Panc1 (cell line): ENCODE results near the gene KIF25. TPM values are rescaled to one million over a fixed set of nuclear protein-coding genes. Genes with fewer than 3 reads are reported as not detected.

Source experiments
- ATAC-seq: fragments of 200-7000 bp; cut with Tn5 transposase; 2 replicates; pipeline ENCODE4 v1.9.1; 2020; ENCODE audit warnings: mild to moderate bottlenecking, moderate library complexity
- BruUV-seq: library from RNA; stranded (reverse); fragments of 400-500 nt; replicated peaks from 2 replicates; lab custom pipeline; 2021; lab: Mats Ljungman, UMichigan
- CTCF ChIA-PET: fragments of 300-600 bp; sonication (Branson Sonifier 250); formaldehyde crosslinking; loops from one replicate; lab custom pipeline; 2022; ENCODE audit warnings: antibody characterized with exemption; lab: Charles Lee
- POLR2A ChIA-PET: fragments of 300-600 bp; sonication (Branson Sonifier 250); formaldehyde crosslinking; loops from one replicate; lab custom pipeline; 2022; ENCODE audit warnings: antibody characterized with exemption; lab: Charles Lee
- DNase-seq: peaks from one replicate; pipeline ENCODE4 v3.0.0-alpha.2; 2010; ENCODE audit warnings: low read depth, low spot score
- H3K27ac ChIP-seq: 2 replicates; pipeline ENCODE4 v1.5.1; 2011; ENCODE audit warnings: mild to moderate bottlenecking, low read length, inconsistent platforms
- H3K27me3 ChIP-seq: fragments of 200-500 bp; sonication (Bioruptor generic); 2 replicates; pipeline ENCODE4 v1.6.0; 2014; ENCODE audit warnings: low read length, inconsistent platforms; ENCODE audit not compliant: control insufficient read depth, insufficient read depth
- H3K36me3 ChIP-seq: fragments of 200-500 bp; sonication (Bioruptor generic); 2 replicates; pipeline ENCODE4 v1.5.1; 2014; ENCODE audit warnings: inconsistent platforms, mild to moderate bottlenecking, low read length, moderate library complexity; ENCODE audit not compliant: control insufficient read depth, insufficient read depth
- H3K4me1 ChIP-seq: 2 replicates; pipeline ENCODE4 v1.5.1; 2011; ENCODE audit warnings: inconsistent platforms, mild to moderate bottlenecking, low read length, moderate library complexity; ENCODE audit not compliant: control insufficient read depth, insufficient read depth
- H3K4me3 ChIP-seq, 2 experiments: 2 replicates each; pipeline ENCODE4 v1.5.1; 2011 to 2012; ENCODE audit warnings: low read depth in 2 of 2, low read length in 2 of 2, mild to moderate bottlenecking in 2 of 2, inconsistent platforms in 1 of 2, moderate library complexity in 1 of 2
- H3K9me3 ChIP-seq: fragments of 200-500 bp; sonication (Bioruptor generic); 2 replicates; pipeline ENCODE4 v1.5.1; 2014; ENCODE audit warnings: low read depth, mild to moderate bottlenecking, inconsistent platforms, low read length, moderate library complexity; ENCODE audit not compliant: control insufficient read depth, insufficient read depth
- POLR2AphosphoS5 ChIP-seq: IDR thresholded peaks from 2 replicates; pipeline ENCODE4 v1.6.1; 2012; ENCODE audit warnings: mild to moderate bottlenecking, low read depth, low read length, moderate library complexity
- SIN3A ChIP-seq: IDR thresholded peaks from 2 replicates; pipeline ENCODE4 v1.6.1; 2012; ENCODE audit warnings: low read depth, mild to moderate bottlenecking, low read length, moderate library complexity, borderline replicate concordance; ENCODE audit not compliant: insufficient read depth
- TCF7L2 ChIP-seq: IDR thresholded peaks from 2 replicates; pipeline ENCODE4 v1.6.1; 2011; ENCODE audit warnings: mild to moderate bottlenecking, low read depth, low read length, inconsistent platforms
- in situ Hi-C: cut with HindIII; loops from 2 replicates; pipeline ENCODE4 v1.10.0; 2016; ENCODE audit warnings: low sequenced_read_pairs, low pct_unique_long_range_greater_than_20kb
- intact Hi-C: fragments of 100-400 bp; cut with micrococcal nuclease; formaldehyde crosslinking; loops from one replicate; pipeline ENCODE4 v1.10.0; 2022; ENCODE audit not compliant: unreplicated experiment
- total RNA-seq: library from RNA; stranded (reverse); gene quantifications from one replicate; pipeline ENCODE4 v1.2.1, GENCODE V29; 2021; ENCODE audit not compliant: unreplicated experiment
- TF ChIP-seq, protein P1 (sequence below): fragments of 450-650 bp; IDR thresholded peaks from 2 replicates; pipeline ENCODE4 v1.5.1; 2017; ENCODE audit warnings: mild to moderate bottlenecking
- TF ChIP-seq, protein P2 (sequence below), 2 experiments: IDR thresholded peaks; 2 replicates each; pipeline ENCODE4 v1.6.1; 2011 to 2012; ENCODE audit warnings: low read depth in 2 of 2, control low read depth in 1 of 2, low read length in 1 of 2, mild to moderate bottlenecking in 1 of 2, moderate library complexity in 1 of 2; ENCODE audit not compliant: insufficient read depth in 1 of 2

KIF25 gene
- total RNA-seq, 1 experiment from 2014 or later, result 0.44 TPM

DNA sequence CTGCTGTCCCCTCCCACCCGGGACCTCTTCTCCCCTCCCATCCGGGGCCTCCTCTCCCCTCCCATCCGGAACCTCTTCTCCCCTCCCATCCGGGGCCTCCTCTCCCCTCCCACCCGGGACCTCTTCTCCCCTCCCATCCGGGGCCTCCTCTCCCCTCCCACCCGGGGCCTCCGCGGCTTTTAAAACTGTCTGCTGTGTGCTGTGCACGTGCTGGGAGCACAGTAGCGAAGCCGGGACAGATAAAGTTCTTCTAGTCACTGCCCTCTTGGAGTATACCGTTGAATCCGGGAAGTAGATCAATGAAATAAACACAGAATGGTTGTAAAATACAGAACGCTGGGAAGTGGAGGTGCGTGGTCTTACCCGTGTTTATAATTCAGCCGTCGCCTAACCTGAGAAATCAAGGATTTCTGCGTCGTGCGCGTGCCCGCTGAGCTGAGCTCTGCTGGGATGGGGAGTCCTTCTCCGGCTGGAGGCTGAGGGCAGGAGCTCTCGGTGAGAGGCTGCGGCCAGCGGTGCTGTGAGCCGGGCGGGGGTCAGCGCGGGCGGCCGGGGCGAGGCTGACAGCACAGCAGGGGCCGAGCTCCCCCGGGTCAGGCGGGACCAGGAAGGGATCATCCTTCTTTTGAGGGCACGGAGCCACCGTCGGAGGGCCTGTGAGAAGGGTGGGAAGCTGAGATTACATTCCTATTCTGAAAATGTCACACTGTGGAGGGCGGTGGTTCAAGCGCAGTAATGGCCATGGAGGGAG is 19.6 kb upstream of the KIF25 start:
- H3K4me1 ChIP-seq, result no peaks in the 10 kb centered on the region
- ATAC-seq, result no peak

DNA sequence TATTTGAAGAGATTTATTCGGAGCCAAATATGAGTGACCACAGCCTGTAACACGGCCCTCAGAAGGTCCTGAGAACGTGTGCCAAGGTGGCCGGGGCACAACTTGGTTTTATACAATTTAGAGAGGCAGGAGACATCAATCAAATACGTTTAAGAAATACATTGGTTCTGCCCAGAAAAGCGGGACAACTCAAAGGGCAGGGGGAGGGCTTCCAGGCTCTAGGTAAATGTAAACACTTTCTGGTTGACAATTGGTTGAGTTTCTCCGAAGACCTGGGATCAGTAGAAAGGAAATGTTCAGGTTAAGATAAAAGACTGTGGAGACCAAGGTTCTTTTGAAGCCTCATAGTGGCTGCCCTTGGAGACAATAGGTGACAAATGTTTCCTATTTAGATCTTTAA is 18.9 kb upstream of the KIF25 start:
- H3K36me3 ChIP-seq, result no peaks in the 10 kb centered on the region

More for the DNA sequence above, 19.6 kb upstream of the KIF25 start:
- no peaks in the 10 kb centered on the region for H3K36me3 ChIP-seq
- ChIA-PET CTCF (no interaction called here), POLR2A (no interaction called here)
- in situ Hi-C loops, result no loop called here
- H3K27me3 ChIP-seq, result no peaks in the 10 kb centered on the region
- no peak for DNase-seq
- no peak overlapping the region for H3K4me3 ChIP-seq
- BruUV-seq, result no TSS peak
- intact Hi-C loops, result no loop called here
- no peak for TF ChIP-seq SIN3A
- no peak for TF ChIP-seq TCF7L2
- no peak for TF ChIP-seq POLR2AphosphoS5
- TF ChIP-seq, protein P1, sequence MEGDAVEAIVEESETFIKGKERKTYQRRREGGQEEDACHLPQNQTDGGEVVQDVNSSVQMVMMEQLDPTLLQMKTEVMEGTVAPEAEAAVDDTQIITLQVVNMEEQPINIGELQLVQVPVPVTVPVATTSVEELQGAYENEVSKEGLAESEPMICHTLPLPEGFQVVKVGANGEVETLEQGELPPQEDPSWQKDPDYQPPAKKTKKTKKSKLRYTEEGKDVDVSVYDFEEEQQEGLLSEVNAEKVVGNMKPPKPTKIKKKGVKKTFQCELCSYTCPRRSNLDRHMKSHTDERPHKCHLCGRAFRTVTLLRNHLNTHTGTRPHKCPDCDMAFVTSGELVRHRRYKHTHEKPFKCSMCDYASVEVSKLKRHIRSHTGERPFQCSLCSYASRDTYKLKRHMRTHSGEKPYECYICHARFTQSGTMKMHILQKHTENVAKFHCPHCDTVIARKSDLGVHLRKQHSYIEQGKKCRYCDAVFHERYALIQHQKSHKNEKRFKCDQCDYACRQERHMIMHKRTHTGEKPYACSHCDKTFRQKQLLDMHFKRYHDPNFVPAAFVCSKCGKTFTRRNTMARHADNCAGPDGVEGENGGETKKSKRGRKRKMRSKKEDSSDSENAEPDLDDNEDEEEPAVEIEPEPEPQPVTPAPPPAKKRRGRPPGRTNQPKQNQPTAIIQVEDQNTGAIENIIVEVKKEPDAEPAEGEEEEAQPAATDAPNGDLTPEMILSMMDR, result no peak
- TF ChIP-seq, protein P2, sequence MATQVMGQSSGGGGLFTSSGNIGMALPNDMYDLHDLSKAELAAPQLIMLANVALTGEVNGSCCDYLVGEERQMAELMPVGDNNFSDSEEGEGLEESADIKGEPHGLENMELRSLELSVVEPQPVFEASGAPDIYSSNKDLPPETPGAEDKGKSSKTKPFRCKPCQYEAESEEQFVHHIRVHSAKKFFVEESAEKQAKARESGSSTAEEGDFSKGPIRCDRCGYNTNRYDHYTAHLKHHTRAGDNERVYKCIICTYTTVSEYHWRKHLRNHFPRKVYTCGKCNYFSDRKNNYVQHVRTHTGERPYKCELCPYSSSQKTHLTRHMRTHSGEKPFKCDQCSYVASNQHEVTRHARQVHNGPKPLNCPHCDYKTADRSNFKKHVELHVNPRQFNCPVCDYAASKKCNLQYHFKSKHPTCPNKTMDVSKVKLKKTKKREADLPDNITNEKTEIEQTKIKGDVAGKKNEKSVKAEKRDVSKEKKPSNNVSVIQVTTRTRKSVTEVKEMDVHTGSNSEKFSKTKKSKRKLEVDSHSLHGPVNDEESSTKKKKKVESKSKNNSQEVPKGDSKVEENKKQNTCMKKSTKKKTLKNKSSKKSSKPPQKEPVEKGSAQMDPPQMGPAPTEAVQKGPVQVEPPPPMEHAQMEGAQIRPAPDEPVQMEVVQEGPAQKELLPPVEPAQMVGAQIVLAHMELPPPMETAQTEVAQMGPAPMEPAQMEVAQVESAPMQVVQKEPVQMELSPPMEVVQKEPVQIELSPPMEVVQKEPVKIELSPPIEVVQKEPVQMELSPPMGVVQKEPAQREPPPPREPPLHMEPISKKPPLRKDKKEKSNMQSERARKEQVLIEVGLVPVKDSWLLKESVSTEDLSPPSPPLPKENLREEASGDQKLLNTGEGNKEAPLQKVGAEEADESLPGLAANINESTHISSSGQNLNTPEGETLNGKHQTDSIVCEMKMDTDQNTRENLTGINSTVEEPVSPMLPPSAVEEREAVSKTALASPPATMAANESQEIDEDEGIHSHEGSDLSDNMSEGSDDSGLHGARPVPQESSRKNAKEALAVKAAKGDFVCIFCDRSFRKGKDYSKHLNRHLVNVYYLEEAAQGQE (IDR thresholded peaks at IDR 0.05; ENCODE audit: insufficient read depth in 1 of 2, low read depth in 2 of 2, low read length in 1 of 2), result no peak
- H3K27ac ChIP-seq, result no peak overlapping the region
- H3K9me3 ChIP-seq, result no peaks in the 10 kb centered on the region

More for the DNA sequence above, 18.9 kb upstream of the KIF25 start:
- CTCF ChIA-PET, result no interaction called here
- no peak for ATAC-seq
- H3K4me1 ChIP-seq, result no peaks in the 10 kb centered on the region
- no peak overlapping the region for H3K27ac ChIP-seq
- POLR2A ChIA-PET, result no interaction called here
- BruUV-seq, result no TSS peak
- DNase-seq, result no peak
- no peaks in the 10 kb centered on the region for H3K9me3 ChIP-seq
- H3K27me3 ChIP-seq, result no peaks in the 10 kb centered on the region
- no peak for TF ChIP-seq TCF7L2
- TF ChIP-seq, protein P1, result no peak
- TF ChIP-seq, protein P2 (IDR thresholded peaks at IDR 0.05; ENCODE audit: insufficient read depth in 1 of 2, low read depth in 2 of 2, low read length in 1 of 2), result no peak
- in situ Hi-C loops, result no loop called here
- intact Hi-C loops, result no loop called here
- no peak overlapping the region for H3K4me3 ChIP-seq
